ENCODE measurements around the gene ZNF217. TPM values are rescaled to one million over a fixed set of nuclear protein-coding genes. Genes with fewer than 3 reads are reported as not detected.

Gene ZNF217
- total and polyA plus RNA-seq, 9 of the 15 experiments (the other 6 are each of a cell fraction or from before 2014, with no cell fraction given), result 3.0 to 41.8 (median 16.8) TPM

GRCh38 chr20:53623454-53624211, 30.0 kb upstream of the ZNF217 start (continued):
- TF ChIP-seq BDP1 (IDR thresholded peaks at IDR 0.05; ENCODE audit: insufficient read depth, insufficient read length) (no peak), HINFP (tag; conservative IDR thresholded peaks at IDR 0.05; ENCODE audit: low read depth) (0 out of 2 replicates have a peak, but pooled peaks have one; percentile 19), RBBP5 (IDR thresholded peaks at IDR 0.05; ENCODE audit: borderline replicate concordance, insufficient read depth, low read length, poor library complexity, severe bottlenecking) (no peak), DACH1 (IDR thresholded peaks at IDR 0.05; ENCODE audit: partially characterized antibody) (peak; percentile 85), TCF7 (IDR thresholded peaks at IDR 0.05; ENCODE audit: borderline replicate concordance) (no peak), RBM22 (IDR thresholded peaks at IDR 0.05; ENCODE audit: low read depth, low read length, poor library complexity, severe bottlenecking) (no peak), NCOA1 (IDR thresholded peaks at IDR 0.05; ENCODE audit: low read depth) (0 out of 2 replicates have a peak, but pooled peaks have one; percentile 18), U2AF2 (optimal IDR thresholded peaks at IDR 0.05; ENCODE audit: low read depth, low read length) (no peak), OTX1 (CRISPR knock-in tag; IDR thresholded peaks at IDR 0.05) (no peak), BRD9 (IDR thresholded peaks at IDR 0.05; ENCODE audit: low read depth, partially characterized antibody) (peak; percentile 91), ASH1L (IDR thresholded peaks at IDR 0.05; ENCODE audit: borderline replicate concordance, low read depth, partially characterized antibody) (no peak), NFRKB (IDR thresholded peaks at IDR 0.05; ENCODE audit: low read depth) (peak; percentile 98), ZNF511 (CRISPR knock-in tag; IDR thresholded peaks at IDR 0.05) (no peak), KLF16 (IDR thresholded peaks at IDR 0.05) (no peak), SNAPC5 (CRISPR knock-in tag; IDR thresholded peaks at IDR 0.05) (no peak), XRCC5 (IDR thresholded peaks at IDR 0.05; ENCODE audit: low read depth, low read length) (no peak), NBN (IDR thresholded peaks at IDR 0.05; ENCODE audit: low read depth) (0 out of 2 replicates have a peak, but pooled peaks have one; percentile 44), HMG20A (CRISPR knock-in tag; conservative IDR thresholded peaks at IDR 0.05) (no peak), ZKSCAN3 (CRISPR knock-in tag; IDR thresholded peaks at IDR 0.05) (no peak), ILF3 (IDR thresholded peaks at IDR 0.05; ENCODE audit: borderline replicate concordance) (no peak), EWSR1 (IDR thresholded peaks at IDR 0.05; ENCODE audit: borderline replicate concordance, low read depth, partially characterized antibody) (peak; percentile 92), ZFX (CRISPR knock-in tag; IDR thresholded peaks at IDR 0.05) (no peak)
- TF ChIP-seq, protein P1, sequence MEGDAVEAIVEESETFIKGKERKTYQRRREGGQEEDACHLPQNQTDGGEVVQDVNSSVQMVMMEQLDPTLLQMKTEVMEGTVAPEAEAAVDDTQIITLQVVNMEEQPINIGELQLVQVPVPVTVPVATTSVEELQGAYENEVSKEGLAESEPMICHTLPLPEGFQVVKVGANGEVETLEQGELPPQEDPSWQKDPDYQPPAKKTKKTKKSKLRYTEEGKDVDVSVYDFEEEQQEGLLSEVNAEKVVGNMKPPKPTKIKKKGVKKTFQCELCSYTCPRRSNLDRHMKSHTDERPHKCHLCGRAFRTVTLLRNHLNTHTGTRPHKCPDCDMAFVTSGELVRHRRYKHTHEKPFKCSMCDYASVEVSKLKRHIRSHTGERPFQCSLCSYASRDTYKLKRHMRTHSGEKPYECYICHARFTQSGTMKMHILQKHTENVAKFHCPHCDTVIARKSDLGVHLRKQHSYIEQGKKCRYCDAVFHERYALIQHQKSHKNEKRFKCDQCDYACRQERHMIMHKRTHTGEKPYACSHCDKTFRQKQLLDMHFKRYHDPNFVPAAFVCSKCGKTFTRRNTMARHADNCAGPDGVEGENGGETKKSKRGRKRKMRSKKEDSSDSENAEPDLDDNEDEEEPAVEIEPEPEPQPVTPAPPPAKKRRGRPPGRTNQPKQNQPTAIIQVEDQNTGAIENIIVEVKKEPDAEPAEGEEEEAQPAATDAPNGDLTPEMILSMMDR (IDR thresholded peaks at IDR 0.05 in 2 of 3, conservative IDR thresholded peaks at IDR 0.05 in 1 of 3; ENCODE audit: insufficient read depth in 2 of 3, low read depth in 1 of 3, low read length in 3 of 3), result peak in 1 of 3 experiments; percentile 9; a peak in 1 of 6 replicates
- TF ChIP-seq, protein P2, sequence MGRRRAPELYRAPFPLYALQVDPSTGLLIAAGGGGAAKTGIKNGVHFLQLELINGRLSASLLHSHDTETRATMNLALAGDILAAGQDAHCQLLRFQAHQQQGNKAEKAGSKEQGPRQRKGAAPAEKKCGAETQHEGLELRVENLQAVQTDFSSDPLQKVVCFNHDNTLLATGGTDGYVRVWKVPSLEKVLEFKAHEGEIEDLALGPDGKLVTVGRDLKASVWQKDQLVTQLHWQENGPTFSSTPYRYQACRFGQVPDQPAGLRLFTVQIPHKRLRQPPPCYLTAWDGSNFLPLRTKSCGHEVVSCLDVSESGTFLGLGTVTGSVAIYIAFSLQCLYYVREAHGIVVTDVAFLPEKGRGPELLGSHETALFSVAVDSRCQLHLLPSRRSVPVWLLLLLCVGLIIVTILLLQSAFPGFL (CRISPR knock-in tag; IDR thresholded peaks at IDR 0.05), result no peak
